HEK293T (cell line): ENCODE measurements around the gene NLRX1.

Experiments used
- CTCF ChIA-PET: fragments of 350-600 bp; formaldehyde crosslinking; extraction: SDS; loops from one replicate; lab custom pipeline; 2021; ENCODE audit warnings: antibody characterized with exemption, inconsistent platforms; lab: Yijun Ruan, JAX
- POLR2A ChIA-PET: fragments of 350-600 bp; formaldehyde crosslinking; extraction: SDS; loops from one replicate; lab custom pipeline; 2020; ENCODE audit warnings: antibody characterized with exemption, inconsistent platforms; lab: Yijun Ruan, JAX
- DNase-seq: peaks from one replicate; pipeline ENCODE4 v3.0.0; 2012; ENCODE audit warnings: mixed read lengths; ENCODE audit errors: extremely low spot score
- ARNT ChIP-seq: fragments of 450-650 bp; IDR thresholded peaks from 2 replicates; pipeline ENCODE4 v1.6.1; 2017; ENCODE audit warnings: mild to moderate bottlenecking
- BHLHE40 ChIP-seq: fragments of 450-650 bp; IDR thresholded peaks from 2 replicates; pipeline ENCODE4 v1.6.1; 2016; ENCODE audit warnings: mild to moderate bottlenecking, moderate library complexity, borderline replicate concordance
- CTBP1 ChIP-seq: fragments of 450-650 bp; IDR thresholded peaks from 2 replicates; pipeline ENCODE4 v1.6.1; 2016; ENCODE audit warnings: borderline replicate concordance
- ELF4 ChIP-seq: fragments of 450-650 bp; IDR thresholded peaks from 2 replicates; pipeline ENCODE4 v1.6.1; 2017; ENCODE audit warnings: antibody characterized with exemption
- FOXA1 ChIP-seq: fragments of 450-650 bp; IDR thresholded peaks from 2 replicates; pipeline ENCODE4 v1.6.1; 2016; ENCODE audit warnings: mild to moderate bottlenecking
- FOXK2 ChIP-seq: fragments of 450-650 bp; IDR thresholded peaks from 2 replicates; pipeline ENCODE4 v1.6.1; 2016; ENCODE audit warnings: mild to moderate bottlenecking
- FOXM1 ChIP-seq: fragments of 450-650 bp; IDR thresholded peaks from 2 replicates; pipeline ENCODE4 v1.6.1; 2017; ENCODE audit warnings: mild to moderate bottlenecking, borderline replicate concordance
- HDGF ChIP-seq: fragments of 450-650 bp; IDR thresholded peaks from 2 replicates; pipeline ENCODE4 v1.6.1; 2017; ENCODE audit warnings: antibody characterized with exemption, borderline replicate concordance
- L3MBTL2 ChIP-seq: fragments of 450-650 bp; conservative IDR thresholded peaks from 2 replicates; pipeline ENCODE4 v1.6.1; 2016; ENCODE audit warnings: mild to moderate bottlenecking
- LEF1 ChIP-seq: fragments of 450-650 bp; IDR thresholded peaks from 2 replicates; pipeline ENCODE4 v1.6.1; 2017; ENCODE audit warnings: mild to moderate bottlenecking, borderline replicate concordance
- NFRKB ChIP-seq: fragments of 450-650 bp; IDR thresholded peaks from 2 replicates; pipeline ENCODE4 v1.6.1; 2016; ENCODE audit warnings: mild to moderate bottlenecking, moderate library complexity
- PKNOX1 ChIP-seq: fragments of 450-650 bp; IDR thresholded peaks from 2 replicates; pipeline ENCODE4 v1.6.1; 2016
- SP1 ChIP-seq: fragments of 450-650 bp; IDR thresholded peaks from 2 replicates; pipeline ENCODE4 v1.6.1; 2017
- SUZ12 ChIP-seq: fragments of 450-650 bp; IDR thresholded peaks from 2 replicates; pipeline ENCODE4 v1.6.1; 2016; ENCODE audit warnings: mild to moderate bottlenecking
- TARDBP ChIP-seq: fragments of 450-650 bp; IDR thresholded peaks from 2 replicates; pipeline ENCODE4 v1.6.1; 2016
- ZNF384 ChIP-seq: fragments of 450-650 bp; IDR thresholded peaks from 2 replicates; pipeline ENCODE4 v1.6.1; 2016

Gene NLRX1

DNA sequence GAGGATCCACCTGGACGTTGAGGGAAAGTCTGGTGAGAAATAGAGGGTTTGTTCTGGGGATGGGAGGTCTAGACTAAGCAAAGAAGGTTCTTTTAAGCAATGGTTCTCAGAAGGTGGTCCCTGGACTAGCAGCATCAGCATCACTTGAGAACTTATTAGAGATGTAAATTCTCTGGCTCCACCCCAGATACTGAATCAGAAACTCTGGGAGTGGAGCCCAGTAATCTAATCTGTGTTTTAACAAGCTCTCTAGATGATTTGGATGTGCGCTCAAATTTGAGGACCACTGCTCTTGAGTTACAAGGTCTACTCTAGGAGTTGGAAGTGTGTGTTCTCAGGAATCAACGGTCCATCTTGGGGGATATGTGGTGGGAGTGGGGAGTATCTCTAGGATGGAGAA lies 23.0 kb upstream of the NLRX1 start:
- POLR2A ChIA-PET = interaction anchor here (0.6 to 1.1 kb wide), 4 partner anchors 23 to 78 kb away, joined by 3 to 5 read pairs (median 4); partner anchors contain the start of genes HINFP, NLRX1 and VPS11
- TF ChIP-seq ARNT (no peak), LEF1 (no peak), HDGF (no peak), CTBP1 (no peak), PKNOX1 (no peak), NFRKB (no peak), BHLHE40 (no peak), FOXM1 (no peak), FOXK2 (no peak), TARDBP (no peak), ZNF384 (no peak), L3MBTL2 (no peak), ELF4 (no peak), SP1 (no peak), FOXA1 (no peak), SUZ12 (no peak)
- CTCF ChIA-PET = interaction anchor here (0.6 to 0.9 kb wide), 3 partner anchors 10 to 70 kb away, joined by 3 to 4 read pairs (median 4); no protein-coding TSS in a partner anchor
- no peak for DNase-seq

DNA sequence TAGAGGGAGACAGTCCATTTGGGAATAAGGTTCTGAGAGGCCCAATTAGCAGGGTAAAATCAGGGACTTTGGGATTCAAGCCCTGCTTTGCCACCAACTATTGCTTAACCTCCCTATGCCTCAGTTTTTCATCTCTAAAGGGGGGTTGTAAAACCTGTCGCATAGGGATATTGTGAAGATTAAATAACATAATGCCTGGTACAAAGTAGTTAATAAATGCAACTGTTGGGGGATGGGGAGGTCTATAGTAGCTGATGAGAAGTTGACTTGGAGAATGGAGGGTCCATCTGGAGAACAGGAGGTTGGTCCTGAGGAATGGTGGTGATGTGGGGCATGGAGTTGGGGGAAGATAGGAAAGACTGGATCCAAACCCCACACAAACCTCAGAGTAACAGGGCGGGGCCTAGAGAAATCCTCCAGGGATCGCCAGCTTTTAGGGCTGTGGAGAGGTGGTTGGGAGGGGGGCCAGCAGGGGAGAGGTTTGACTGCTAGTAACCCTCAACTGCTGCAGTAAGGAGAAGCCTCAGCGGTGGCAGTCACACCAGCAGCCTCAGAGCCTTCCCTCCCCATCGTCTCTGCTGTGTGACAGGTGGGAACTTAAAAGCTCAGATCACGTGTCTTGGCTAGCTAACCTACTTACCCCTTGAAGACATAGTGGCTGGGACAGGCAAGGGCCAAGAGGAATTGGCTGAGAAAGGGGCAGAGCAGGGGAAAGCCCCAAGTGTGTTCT lies 20.8 kb upstream of the NLRX1 start:
- ChIA-PET CTCF (interaction anchor here (1.0 to 1.3 kb wide), 3 partner anchors 9 to 215 kb away, joined by 4 read pairs; no protein-coding TSS in a partner anchor), POLR2A (interaction anchor here (1.4 to 1.5 kb wide), 2 partner anchors 21 to 357 kb away, joined by 3 to 4 read pairs; partner anchors contain the start of gene NLRX1)
- DNase-seq = no peak
- TF ChIP-seq L3MBTL2 = no peak; the same call in 1 of the 2 replicates
- TF ChIP-seq FOXK2 = no peak
- no peak for TF ChIP-seq NFRKB
- TF ChIP-seq LEF1 = no peak
- TF ChIP-seq PKNOX1 = no peak
- TF ChIP-seq SP1 = no peak
- TF ChIP-seq FOXA1 = no peak
- TF ChIP-seq HDGF = no peak
- no peak for TF ChIP-seq SUZ12
- TF ChIP-seq ZNF384 = no peak
- no peak for TF ChIP-seq BHLHE40

DNA sequence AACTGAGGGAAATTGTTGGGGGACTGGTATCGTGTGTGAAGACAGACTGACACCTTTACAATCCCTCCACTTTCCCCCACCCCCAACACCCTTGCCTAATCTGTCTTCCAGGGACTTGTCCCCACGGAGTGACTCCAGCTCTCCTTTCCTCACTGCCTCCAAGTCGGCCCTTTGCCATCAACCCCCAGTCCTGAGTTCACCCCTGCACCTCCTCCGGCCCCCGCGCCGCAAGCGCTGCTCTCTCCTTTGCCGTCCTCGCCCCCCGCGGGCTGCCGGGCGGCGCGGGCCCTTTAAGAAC lies 19.9 kb upstream of the NLRX1 start:
- ChIA-PET POLR2A (interaction anchor here (1.0 to 1.5 kb wide), 3 partner anchors 20 to 358 kb away, joined by 3 to 4 read pairs (median 3); partner anchors contain the start of genes HINFP and NLRX1), CTCF (interaction anchor here (1.0 to 1.3 kb wide), 2 partner anchors 8 to 14 kb away, joined by 4 read pairs; no protein-coding TSS in a partner anchor)
- no peak for DNase-seq
- no peak for TF ChIP-seq NFRKB
- TF ChIP-seq ELF4 = no peak
- TF ChIP-seq HDGF = no peak
- TF ChIP-seq SP1 = no peak
- no peak for TF ChIP-seq L3MBTL2
- TF ChIP-seq LEF1 = no peak
- TF ChIP-seq FOXA1 = no peak
- TF ChIP-seq ZNF384 = no peak
- no peak for TF ChIP-seq FOXK2
- no peak for TF ChIP-seq ARNT
- TF ChIP-seq SUZ12 = no peak
- TF ChIP-seq TARDBP = no peak
- TF ChIP-seq BHLHE40 = no peak
- TF ChIP-seq FOXM1 = no peak
- no peak for TF ChIP-seq CTBP1
- TF ChIP-seq PKNOX1 = no peak; the same call in 1 of the 2 replicates

DNA sequence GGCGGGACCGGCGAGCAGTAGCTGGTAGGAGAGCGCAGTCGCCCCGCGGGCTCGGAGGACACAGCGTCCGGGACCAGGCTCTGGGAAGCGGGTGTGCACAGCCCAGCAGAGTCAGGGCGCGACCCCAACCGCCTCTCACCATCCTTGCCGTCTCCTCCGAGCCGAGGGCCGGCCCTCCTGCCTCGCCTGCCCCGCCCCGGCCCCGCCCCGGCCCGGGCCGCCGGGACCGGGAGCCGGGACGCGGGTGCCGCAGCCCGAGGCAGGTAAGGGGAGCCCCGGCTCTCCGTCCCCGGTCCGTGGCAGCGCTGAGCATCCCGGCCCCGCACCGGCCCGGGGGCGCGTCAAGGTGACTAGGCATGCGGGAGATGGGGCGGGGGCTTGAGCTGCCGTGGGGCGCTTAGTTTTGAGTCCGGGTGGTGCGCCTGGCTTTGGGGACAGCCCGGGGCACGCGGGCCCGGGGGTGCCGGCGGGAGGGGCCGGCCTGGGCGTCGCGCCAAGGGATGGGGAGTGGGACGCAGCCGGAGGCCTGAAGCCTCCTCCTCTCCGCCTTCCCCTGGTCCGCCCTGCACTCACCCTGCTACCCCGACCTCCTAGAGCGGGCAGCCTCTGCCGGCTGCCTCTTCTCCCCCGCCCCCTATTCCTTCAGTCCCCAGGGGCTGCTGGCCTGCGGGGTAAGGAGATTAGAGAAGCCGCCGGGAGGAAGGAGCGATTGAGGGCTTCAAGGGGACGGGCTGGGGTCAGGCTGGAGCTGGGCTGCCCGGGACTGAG lies 19.3 kb upstream of the NLRX1 start, which contains the start of gene ABCG4:
Gene ABCG4, plus strand, starts transcription at position 35 of the 768 bp plus-strand sequence. CDS start 914 bp downstream, outside the sequence.
- TF ChIP-seq ARNT (no peak), PKNOX1 (no peak), FOXM1 (no peak), L3MBTL2 (peak; percentile 46; the same call in 1 of the 2 replicates), BHLHE40 (no peak)
- POLR2A ChIA-PET = interaction anchor here (1.0 to 1.5 kb wide), 3 partner anchors 20 to 359 kb away, joined by 3 to 4 read pairs (median 3); partner anchors contain the start of genes HINFP and NLRX1
- DNase-seq = peak; percentile 48
- CTCF ChIA-PET = interaction anchor here (1.0 to 1.3 kb wide), 2 partner anchors 8 to 14 kb away, joined by 4 read pairs; no protein-coding TSS in a partner anchor

- ChIA-PET POLR2A (interaction anchor here (1.2 kb wide), 1 partner anchor 11 kb away, joined by 3 read pairs; no protein-coding TSS in a partner anchor), CTCF (no interaction called here)
- no peak for DNase-seq
Measured at GRCh38 chr11:119149786-119150275, 18.7 kb upstream of the NLRX1 start.

More at GRCh38 chr11:119149786-119150275, 18.7 kb upstream of the NLRX1 start:
- TF ChIP-seq LEF1 = no peak
- TF ChIP-seq FOXK2 = no peak
- no peak for TF ChIP-seq SP1
- no peak for TF ChIP-seq FOXA1
- no peak for TF ChIP-seq CTBP1
- no peak for TF ChIP-seq HDGF
- no peak for TF ChIP-seq NFRKB
- no peak for TF ChIP-seq L3MBTL2
- TF ChIP-seq PKNOX1 = no peak
- TF ChIP-seq ARNT = no peak
